ENCODE measurements around the gene NIP7. TPM values are rescaled to one million over a fixed set of nuclear protein-coding genes. Genes with fewer than 3 reads are reported as not detected.

NIP7 gene
- total and polyA plus RNA-seq, 2 donors (not counting 3 experiments of a cell fraction or from before 2014, with no cell fraction given): 8.8 to 46.8 TPM

DNA sequence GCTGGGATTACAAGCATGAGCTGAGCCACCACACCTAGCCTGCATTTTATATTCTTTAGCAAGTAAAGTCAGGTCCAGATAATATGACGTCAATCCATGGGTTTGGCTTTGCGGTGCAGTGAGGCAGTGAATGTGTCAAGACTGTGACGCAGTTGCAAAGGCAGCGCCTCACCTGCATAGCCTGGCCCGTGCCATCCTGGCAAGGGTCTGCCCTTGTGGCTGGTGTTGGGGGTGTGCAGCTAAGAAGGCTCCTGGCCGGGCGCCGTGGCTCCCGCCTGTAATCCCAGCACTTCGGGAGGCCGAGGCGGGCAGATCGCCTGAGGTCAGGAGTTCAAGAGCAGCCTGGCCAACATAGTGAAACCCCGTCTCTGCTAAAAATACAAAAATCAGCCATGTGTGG is 16.2 kb upstream of the NIP7 start:
- no peak for FAIRE-seq
- Histone ChIP-seq H3K4me3 (replicated peaks in 1 of 3; ENCODE audit: insufficient read depth in 1 of 3, low read depth in 1 of 3, low read length in 3 of 3) (no peak overlapping the region), H3K9me1 (replicated peaks; ENCODE audit: control insufficient read depth, extremely low read depth, insufficient read depth, low read length) (no peaks in the 10 kb centered on the region), H3K4me1 (ENCODE audit: control insufficient read depth, extremely low read depth, insufficient read depth, low read length) (peaks cover 3% of the 10 kb centered on the region), H3K9me3 (replicated peaks; ENCODE audit: control insufficient read depth, insufficient read depth, low read length) (no peaks in the 10 kb centered on the region), H3K27ac (ENCODE audit: insufficient read depth, low read depth, low read length) (no peak overlapping the region), H3K9ac (replicated peaks; ENCODE audit: extremely low read depth, insufficient read depth, low read length) (no peak overlapping the region), H3K79me2 (ENCODE audit: control insufficient read depth, insufficient read depth, low read length) (peaks cover 36% of the 10 kb centered on the region), H2AFZ (ENCODE audit: low read depth, low read length) (no peak overlapping the region), H3K27me3 (ENCODE audit: control insufficient read depth in 2 of 2, insufficient read depth in 2 of 2, low read length in 2 of 2) (no peaks in the 10 kb centered on the region), H4K20me1 (replicated peaks; ENCODE audit: control insufficient read depth, extremely low read depth, insufficient read depth, low read length) (no peaks in the 10 kb centered on the region), H3K4me2 (ENCODE audit: insufficient read depth, low read length) (no peak overlapping the region), H3K36me3 (ENCODE audit: control insufficient read depth in 2 of 2, extremely low read depth in 1 of 2, insufficient read depth in 2 of 2, low read length in 2 of 2) (peaks cover 20 to 46% of the 10 kb centered on the region in 2 experiments)
- intact Hi-C loops (cut with micrococcal nuclease) (no loop called here), dilution Hi-C loops (cut with MboI; ENCODE audit: extremely low pct_ligation_motif_present, low sequenced_read_pairs) (no loop called here)
- CTCF ChIA-PET: no interaction called here
- no TSS peak for BruUV-seq (replicated peaks)
- no peak for TF ChIP-seq POLR2A (IDR thresholded peaks at IDR 0.05; ENCODE audit: low read depth, low read length)
- DNase-seq (ENCODE audit: low read depth, low spot score): no peak
- POLR2A ChIA-PET: interaction anchor here (0.6 kb wide), 1 partner anchor 373 kb away, joined by 3 read pairs; no protein-coding TSS in a partner anchor

DNA sequence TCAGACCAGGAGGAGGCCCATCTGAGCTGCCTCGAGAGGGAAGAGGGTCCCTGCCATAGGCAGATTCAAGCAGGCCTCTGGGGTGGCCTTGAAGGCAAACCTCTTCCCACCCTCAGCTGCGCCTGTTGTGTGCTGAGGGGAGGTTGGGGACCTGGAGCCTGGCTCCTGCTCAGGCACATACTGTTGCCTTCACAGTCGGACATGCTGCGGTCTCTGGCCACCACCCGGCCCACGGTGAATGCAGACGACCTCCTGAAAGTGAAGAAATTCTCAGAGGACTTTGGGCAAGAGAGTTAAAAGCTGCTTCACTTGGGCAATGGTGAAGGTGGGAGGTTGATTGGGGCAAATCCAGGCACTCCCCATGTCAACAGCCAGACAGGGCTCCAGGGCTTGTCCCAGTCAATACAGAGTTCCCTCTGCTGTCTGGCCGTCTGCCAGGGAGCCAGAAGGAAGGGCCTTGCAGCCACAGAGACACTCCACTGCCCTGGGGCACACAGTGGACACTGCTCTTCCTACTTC is 15.5 kb upstream of the NIP7 start:
- H3K36me3 ChIP-seq (ENCODE audit: control insufficient read depth in 2 of 2, extremely low read depth in 1 of 2, insufficient read depth in 2 of 2, low read length in 2 of 2): peaks cover 16 to 41% of the 10 kb centered on the region in 2 experiments

More for the DNA sequence above, 15.5 kb upstream of the NIP7 start:
- Histone ChIP-seq H3K9me3 (replicated peaks; ENCODE audit: control insufficient read depth, insufficient read depth, low read length) (no peaks in the 10 kb centered on the region), H3K9ac (replicated peaks; ENCODE audit: extremely low read depth, insufficient read depth, low read length) (no peak overlapping the region), H3K9me1 (replicated peaks; ENCODE audit: control insufficient read depth, extremely low read depth, insufficient read depth, low read length) (no peaks in the 10 kb centered on the region), H3K27ac (ENCODE audit: insufficient read depth, low read depth, low read length) (no peak overlapping the region), H3K27me3 (ENCODE audit: control insufficient read depth in 2 of 2, insufficient read depth in 2 of 2, low read length in 2 of 2) (no peaks in the 10 kb centered on the region), H4K20me1 (replicated peaks; ENCODE audit: control insufficient read depth, extremely low read depth, insufficient read depth, low read length) (no peaks in the 10 kb centered on the region), H3K4me1 (ENCODE audit: control insufficient read depth, extremely low read depth, insufficient read depth, low read length) (peaks cover 10% of the 10 kb centered on the region), H3K4me2 (ENCODE audit: insufficient read depth, low read length) (no peak overlapping the region), H3K79me2 (ENCODE audit: control insufficient read depth, insufficient read depth, low read length) (peaks cover 43% of the 10 kb centered on the region), H2AFZ (ENCODE audit: low read depth, low read length) (no peak overlapping the region), H3K4me3 (replicated peaks in 1 of 3; ENCODE audit: insufficient read depth in 1 of 3, low read depth in 1 of 3, low read length in 3 of 3) (no peak overlapping the region)
- POLR2A ChIA-PET: interaction anchor here (0.7 kb wide), 1 partner anchor 543 kb away, joined by 3 read pairs; no protein-coding TSS in a partner anchor
- dilution Hi-C loops (cut with MboI; ENCODE audit: extremely low pct_ligation_motif_present, low sequenced_read_pairs) (no loop called here), intact Hi-C loops (cut with micrococcal nuclease) (no loop called here)
- FAIRE-seq: no peak
- TF ChIP-seq POLR2AphosphoS5 (IDR thresholded peaks at IDR 0.05; ENCODE audit: insufficient read depth, low read depth, low read length) (no peak), POLR2A (IDR thresholded peaks at IDR 0.05; ENCODE audit: low read depth, low read length) (peak; percentile 36)
- CTCF ChIA-PET: no interaction called here
- BruUV-seq (replicated peaks): no TSS peak
- no peak for DNase-seq (ENCODE audit: low read depth, low spot score)
